Urothelium cell line (cell line): ENCODE results near the gene ZSCAN2.

ENCODE experiments used
- DNase-seq: peaks from one replicate; pipeline ENCODE4 v3.0.0; 2011; ENCODE audit warnings: low spot score, mixed read lengths
- FAIRE-seq: peaks from 2 replicates; lab custom pipeline; 2011; peaks lifted over from hg19 to GRCh38; lab: Jason Lieb, UNC

The ZSCAN2 gene

GRCh38 chr15:84661001-84661400, 60.2 kb downstream of the ZSCAN2 start:
- DNase-seq (no peak), FAIRE-seq (no peak)

GRCh38 chr15:84666373-84666772, 65.6 kb downstream of the ZSCAN2 start:
- no peak for FAIRE-seq
- no peak for DNase-seq

- FAIRE-seq (no peak), DNase-seq (no peak)
These were observed 67.6 kb downstream of the ZSCAN2 start for GRCh38 chr15:84668221-84668982.

- no peak for FAIRE-seq
- DNase-seq = no peak
These were observed 68.9 kb downstream of the ZSCAN2 start for GRCh38 chr15:84669726-84670125.

GRCh38 chr15:84671211-84671610, 70.4 kb downstream of the ZSCAN2 start:
- FAIRE-seq = no peak

More at GRCh38 chr15:84671211-84671610, 70.4 kb downstream of the ZSCAN2 start:
- no peak for DNase-seq
